Upper lobe of left lung (tissue), 4 donors: ENCODE measurements around the gene UQCRC2.

Source experiments
- POLR2A ChIP-seq, 4 donors: fragments of 450-650 bp; IDR thresholded peaks; one replicate each; pipeline ENCODE4 v1.5.1; 2016 to 2017; ENCODE audit warnings: antibody characterized with exemption in 4 of 4, mild to moderate bottlenecking in 2 of 4
- POLR2AphosphoS5 ChIP-seq, 2 donors: sonication (generic); formaldehyde crosslinking; IDR thresholded peaks; one replicate each; pipeline ENCODE4 v1.5.1; 2017; ENCODE audit warnings: antibody characterized with exemption in 2 of 2

DNA sequence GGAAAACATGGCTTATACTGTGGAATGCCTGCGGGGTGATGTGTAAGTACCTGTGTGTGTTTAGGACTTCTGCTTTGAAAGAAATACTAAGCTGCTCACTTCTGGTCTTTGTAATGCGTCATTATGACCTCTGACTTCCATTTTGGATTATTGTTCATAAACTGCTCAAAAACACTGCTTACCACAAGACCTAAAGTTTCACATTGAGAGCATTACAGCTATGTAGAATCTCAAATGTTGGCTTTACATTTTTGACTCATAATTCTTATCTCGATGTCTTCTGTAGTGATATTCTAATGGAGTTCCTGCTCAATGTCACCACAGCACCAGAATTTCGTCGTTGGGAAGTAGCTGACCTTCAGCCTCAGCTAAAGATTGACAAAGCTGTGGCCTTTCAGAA is 9.3 kb downstream of the UQCRC2 start:
- TF ChIP-seq POLR2AphosphoS5 (IDR thresholded peaks at IDR 0.05) (no peak), POLR2A (IDR thresholded peaks at IDR 0.05) (no peak)
